HEK293 (cell line): Measurements from ENCODE around the gene CEP350.

Experiments
- CTCF ChIA-PET: fragments of 350-600 bp; formaldehyde crosslinking; extraction: SDS; loops from one replicate; lab custom pipeline; 2021; ENCODE audit warnings: antibody characterized with exemption; lab: Yijun Ruan, JAX
- POLR2A ChIA-PET: fragments of 300-600 bp; formaldehyde crosslinking; extraction: SDS; loops from one replicate; lab custom pipeline; 2020; ENCODE audit warnings: antibody characterized with exemption, inconsistent platforms; lab: Yijun Ruan, JAX
- H3K27ac ChIP-seq: fragments of 200-500 bp; sonication (Bioruptor generic); 2 replicates; pipeline ENCODE4 v1.5.1; 2014; ENCODE audit warnings: low read depth, low read length, control low read depth, inconsistent platforms; ENCODE audit errors: extremely low read depth
- H3K36me3 ChIP-seq, 2 experiments: fragments of 200-500 bp in 1 of 2; sonication (Bioruptor generic) in 1 of 2; 1 replicate in 1 of 2; 2 replicates in 1 of 2; pipeline ENCODE4 v1.5.1; 2014 to 2017; ENCODE audit warnings: inconsistent platforms in 2 of 2, low read length in 2 of 2; ENCODE audit not compliant: control insufficient read depth in 2 of 2, insufficient read depth in 1 of 2
- H3K4me1 ChIP-seq: fragments of 200-500 bp; sonication (Bioruptor generic); 2 replicates; pipeline ENCODE4 v1.5.1; 2014; ENCODE audit warnings: mild to moderate bottlenecking, low read length, inconsistent platforms; ENCODE audit not compliant: control insufficient read depth, insufficient read depth
- H3K4me3 ChIP-seq: 2 replicates; pipeline ENCODE4 v1.5.1; 2011; ENCODE audit warnings: low read depth, mild to moderate bottlenecking, control low read depth, low read length, moderate library complexity
- H3K9me3 ChIP-seq: fragments of 200-500 bp; sonication (Bioruptor generic); 2 replicates; pipeline ENCODE4 v1.5.1; 2014; ENCODE audit warnings: low read depth, low read length, inconsistent platforms; ENCODE audit not compliant: control insufficient read depth, insufficient read depth
- KLF7 ChIP-seq: fragments of 450-650 bp; formaldehyde crosslinking; IDR thresholded peaks from 2 replicates; pipeline ENCODE4 v1.5.1; 2016; ENCODE audit warnings: missing biosample characterization, missing genetic modification characterization, borderline replicate concordance
- MYNN ChIP-seq: fragments of 450-650 bp; formaldehyde crosslinking; IDR thresholded peaks from 2 replicates; pipeline ENCODE4 v1.5.1; 2016; ENCODE audit warnings: missing biosample characterization, missing genetic modification characterization, borderline replicate concordance
- PRDM4 ChIP-seq: fragments of 450-650 bp; formaldehyde crosslinking; IDR thresholded peaks from 2 replicates; pipeline ENCODE4 v1.5.1; 2017; ENCODE audit warnings: missing biosample characterization, missing genetic modification characterization
- TCF7L2 ChIP-seq: IDR thresholded peaks from 2 replicates; pipeline ENCODE4 v1.6.1; 2011; ENCODE audit warnings: low read depth, mild to moderate bottlenecking, inconsistent platforms, low read length, moderate library complexity, borderline replicate concordance
- TRIM28 ChIP-seq: IDR thresholded peaks from 2 replicates; pipeline ENCODE4 v1.6.1; 2011; ENCODE audit warnings: low read length, control low read depth, borderline replicate concordance
- ZBTB11 ChIP-seq: fragments of 450-650 bp; formaldehyde crosslinking; conservative IDR thresholded peaks from 2 replicates; pipeline ENCODE4 v1.5.1; 2016; ENCODE audit warnings: low read depth, missing biosample characterization, missing genetic modification characterization
- ZBTB21 ChIP-seq: fragments of 450-650 bp; formaldehyde crosslinking; IDR thresholded peaks from 2 replicates; pipeline ENCODE4 v1.5.1; 2017; ENCODE audit warnings: missing biosample characterization, missing genetic modification characterization
- ZBTB44 ChIP-seq: fragments of 450-650 bp; IDR thresholded peaks from 2 replicates; pipeline ENCODE4 v1.5.1; 2018; ENCODE audit warnings: missing biosample characterization, mild to moderate bottlenecking, missing genetic modification characterization
- ZEB2 ChIP-seq: fragments of 450-650 bp; formaldehyde crosslinking; IDR thresholded peaks from 2 replicates; pipeline ENCODE4 v1.5.1; 2016; ENCODE audit warnings: missing biosample characterization, missing genetic modification characterization
- ZNF175 ChIP-seq: fragments of 450-650 bp; formaldehyde crosslinking; IDR thresholded peaks from 2 replicates; pipeline ENCODE4 v1.5.1; 2016; ENCODE audit warnings: missing biosample characterization, missing genetic modification characterization
- ZNF23 ChIP-seq: fragments of 450-650 bp; formaldehyde crosslinking; IDR thresholded peaks from 2 replicates; pipeline ENCODE4 v1.5.1; 2016; ENCODE audit warnings: missing biosample characterization, missing genetic modification characterization, borderline replicate concordance
- ZNF274 ChIP-seq, 2 experiments: fragments of 200-500 bp in 1 of 2; fragments of 450-650 bp in 1 of 2; sonication (Bioruptor generic) in 1 of 2; formaldehyde crosslinking in 1 of 2; IDR thresholded peaks; 2 replicates each; pipeline versions ENCODE4 v1.5.1 to v1.6.1; 2014 to 2016; ENCODE audit warnings: borderline replicate concordance in 1 of 2, inconsistent platforms in 1 of 2, low read length in 1 of 2, missing biosample characterization in 1 of 2, missing genetic modification characterization in 1 of 2
- ZNF398 ChIP-seq: fragments of 450-650 bp; formaldehyde crosslinking; IDR thresholded peaks from 2 replicates; pipeline ENCODE4 v1.5.1; 2017; ENCODE audit warnings: missing biosample characterization, missing genetic modification characterization
- ZNF510 ChIP-seq: fragments of 450-650 bp; formaldehyde crosslinking; IDR thresholded peaks from 2 replicates; pipeline ENCODE4 v1.5.1; 2018; ENCODE audit warnings: mild to moderate bottlenecking, missing genetic modification characterization, missing biosample characterization; ENCODE audit not compliant: insufficient replicate concordance
- ZNF639 ChIP-seq: fragments of 450-650 bp; formaldehyde crosslinking; IDR thresholded peaks from 2 replicates; pipeline ENCODE4 v1.5.1; 2016; ENCODE audit warnings: missing biosample characterization, missing genetic modification characterization
- ZNF670 ChIP-seq: fragments of 450-650 bp; formaldehyde crosslinking; IDR thresholded peaks from 2 replicates; pipeline ENCODE4 v1.5.1; 2016; ENCODE audit warnings: missing biosample characterization, missing genetic modification characterization, low read depth
- ZNF830 ChIP-seq: fragments of 450-650 bp; IDR thresholded peaks from 2 replicates; pipeline ENCODE4 v1.5.0; 2018; ENCODE audit warnings: missing biosample characterization, missing genetic modification characterization, low read depth, mild to moderate bottlenecking, moderate library complexity
- ZNF843 ChIP-seq: fragments of 450-650 bp; formaldehyde crosslinking; IDR thresholded peaks from 2 replicates; pipeline ENCODE4 v1.5.1; 2016; ENCODE audit warnings: missing biosample characterization, missing genetic modification characterization

The CEP350 gene

GRCh38 chr1:180158149-180159147 is 203.8 kb downstream of the CEP350 start:
- Histone ChIP-seq H3K36me3 (no peaks in the 10 kb centered on the region), H3K4me1 (peaks cover 11% of the 10 kb centered on the region), H3K9me3 (no peaks in the 10 kb centered on the region), H3K4me3 (no peak overlapping the region), H3K27ac (no peak overlapping the region)
- no peak for TF ChIP-seq ZNF670 (tag by site-specific recombination)
- TF ChIP-seq ZNF639, result no peak
- TF ChIP-seq ZNF510 (tag by site-specific recombination), result no peak
- no peak for TF ChIP-seq ZNF175 (tag by site-specific recombination)
- TF ChIP-seq ZNF398, result no peak
- ChIA-PET CTCF (interaction anchor here (0.6 to 6.6 kb wide), 3 partner anchors 10 to 291 kb away, joined by 3 to 37 read pairs (median 4); no protein-coding TSS in a partner anchor), POLR2A (no interaction called here)

- Histone ChIP-seq H3K36me3 (no peaks in the 10 kb centered on the region), H3K4me3 (no peak overlapping the region), H3K4me1 (peaks cover 11% of the 10 kb centered on the region), H3K27ac (no peak overlapping the region), H3K9me3 (no peaks in the 10 kb centered on the region)
- CTCF ChIA-PET, result no interaction called here
- POLR2A ChIA-PET, result no interaction called here
- TF ChIP-seq ZNF830 (tag by site-specific recombination) (no peak), ZEB2 (tag by site-specific recombination) (no peak), MYNN (tag by site-specific recombination) (no peak), TCF7L2 (no peak), KLF7 (tag by site-specific recombination) (no peak), ZBTB11 (tag by site-specific recombination) (no peak), TRIM28 (no peak), ZNF274 (IDR thresholded peaks at IDR 0.05; ENCODE audit: low read length) (no peak), ZNF274 (tag by site-specific recombination; IDR thresholded peaks at IDR 0.05; ENCODE audit: borderline replicate concordance) (no peak), ZNF23 (tag by site-specific recombination) (no peak), ZBTB21 (tag by site-specific recombination) (no peak), ZNF843 (tag by site-specific recombination) (no peak), ZBTB44 (no peak), PRDM4 (tag by site-specific recombination) (no peak)
These were observed 205.7 kb downstream of the CEP350 start for GRCh38 chr1:180160357-180160756.
